Gastrocnemius medialis (tissue), 4 donors: ENCODE results near the gene INPPL1. TPM values are rescaled to one million over a fixed set of nuclear protein-coding genes. Genes with fewer than 3 reads are reported as not detected.

ENCODE experiments used
- ATAC-seq, 2 donors: fragments of 150-250 bp; one replicate each; pipeline ENCODE4 v1.9.1; 2016
- DNase-seq, 2 donors: peaks; one replicate each; pipeline ENCODE4 v3.0.0-alpha.2; 2019
- H3K27ac ChIP-seq, 4 donors: fragments of 200-600 bp; sonication (generic); 1 replicate in 1 of 4; 2 replicates in 3 of 4; pipeline ENCODE4 v1.5.1; 2016 to 2018; ENCODE audit warnings: mild to moderate bottlenecking in 2 of 4, moderate library complexity in 1 of 4
- H3K27me3 ChIP-seq, 3 donors: fragments of 200-600 bp; sonication (generic) in 2 of 3; 1 replicate in 1 of 3; 2 replicates in 2 of 3; pipeline versions ENCODE4 v1.5.1 to v1.6.0; 2016 to 2019; ENCODE audit warnings: mild to moderate bottlenecking in 1 of 3, moderate library complexity in 1 of 3
- H3K36me3 ChIP-seq, 2 donors: fragments of 200-600 bp; sonication (generic) in 1 of 2; one replicate each; pipeline ENCODE4 v1.5.1; 2017 to 2018
- H3K4me1 ChIP-seq, 2 donors: fragments of 200-600 bp; sonication (generic) in 1 of 2; one replicate each; pipeline ENCODE4 v1.5.1; 2016 to 2017; ENCODE audit warnings: mild to moderate bottlenecking in 2 of 2
- H3K4me3 ChIP-seq, 4 donors: fragments of 200-600 bp; sonication (generic) in 3 of 4; 1 replicate in 1 of 4; 2 replicates in 3 of 4; pipeline ENCODE4 v1.5.1; 2016 to 2019; ENCODE audit warnings: mild to moderate bottlenecking in 2 of 4
- H3K9me3 ChIP-seq, 3 donors: fragments of 200-600 bp; sonication (generic) in 2 of 3; 1 replicate in 1 of 3; 2 replicates in 2 of 3; pipeline ENCODE4 v1.5.1; 2016 to 2019
- CTCF ChIP-seq, 5 experiments: fragments of 450-650 bp in 3 of 5; fragments of 200-600 bp in 2 of 5; sonication (generic) in 2 of 5; IDR thresholded peaks in 4 of 5; conservative IDR thresholded peaks in 1 of 5; 1 replicate in 4 of 5; 2 replicates in 1 of 5; pipeline ENCODE4 v1.5.1; 2016 to 2019; ENCODE audit warnings: antibody characterized with exemption in 5 of 5, mild to moderate bottlenecking in 3 of 5, moderate library complexity in 3 of 5
- POLR2A ChIP-seq, 2 donors: fragments of 450-650 bp; IDR thresholded peaks; one replicate each; pipeline ENCODE4 v1.6.1; 2017; ENCODE audit warnings: antibody characterized with exemption in 2 of 2, mild to moderate bottlenecking in 2 of 2, moderate library complexity in 2 of 2
- in situ Hi-C, 4 donors: fragments of 200-750 bp; cut with MboI; loops; one replicate each; pipeline versions ENCODE4 v1.15.0 to v1.8.0; 2017; ENCODE audit warnings: low sequenced_read_pairs in 4 of 4
- intact Hi-C: fragments of 100-400 bp; cut with DNase I; formaldehyde crosslinking; loops from one replicate; pipeline ENCODE4 v1.15.1; 2023; ENCODE audit warnings: low total_unique reads
- total RNA-seq, 4 donors: library from RNA; depleted of rRNA; stranded (reverse); fragments of >200 nt; gene quantifications; one replicate each; pipeline versions ENCODE4 v1.1.0 to v1.2.3, GENCODE V29; 2016

INPPL1 gene
- total RNA-seq, 4 donors from 2014 or later: 75.6 to 112 (median 107) TPM

GRCh38 chr11:72237112-72237931 lies 12.8 kb downstream of the INPPL1 start:
- peaks cover 5 to 12% (median 8%) of the 10 kb centered on the region in 3 donors for H3K27me3 ChIP-seq
- ATAC-seq: no peak

GRCh38 chr11:72238040-72238450 lies 13.5 kb downstream of the INPPL1 start:
- in situ Hi-C loops (loop anchor here in 1 of 4 donors (10.0 kb wide), 1 partner anchor 187 kb away; no protein-coding TSS in a partner anchor), intact Hi-C loops (loop anchor here (5.0 kb wide), 1 partner anchor 174 kb away; no protein-coding TSS in a partner anchor)
- H3K9me3 ChIP-seq: no peaks in the 10 kb centered on the region
- peaks cover 10 to 22% of the 10 kb centered on the region in 2 donors for H3K4me1 ChIP-seq
- DNase-seq: peak in 1 of 2 donors; percentile 27
- no peak for TF ChIP-seq POLR2A (IDR thresholded peaks at IDR 0.05)
- peak in 4 of 5 experiments; percentile 34 to 53 (median 50) for TF ChIP-seq CTCF (IDR thresholded peaks at IDR 0.05 in 4 of 5, conservative IDR thresholded peaks at IDR 0.05 in 1 of 5)
- no peak overlapping the region for H3K4me3 ChIP-seq
- peaks cover 0 to 42% of the 10 kb centered on the region in 2 donors for H3K36me3 ChIP-seq
- H3K27ac ChIP-seq: no peak overlapping the region
- no peak for ATAC-seq
- H3K27me3 ChIP-seq: peaks cover 8 to 17% (median 15%) of the 10 kb centered on the region in 3 donors

More at GRCh38 chr11:72237112-72237931, 12.8 kb downstream of the INPPL1 start:
- no peaks in the 10 kb centered on the region for H3K9me3 ChIP-seq
- H3K36me3 ChIP-seq: peaks cover 0 to 50% of the 10 kb centered on the region in 2 donors
- peaks cover 10 to 22% of the 10 kb centered on the region in 2 donors for H3K4me1 ChIP-seq
- in situ Hi-C loops: loop anchor here in 1 of 4 donors (10.0 kb wide), 1 partner anchor 187 kb away; no protein-coding TSS in a partner anchor
- TF ChIP-seq POLR2A (IDR thresholded peaks at IDR 0.05) (no peak), CTCF (IDR thresholded peaks at IDR 0.05 in 4 of 5, conservative IDR thresholded peaks at IDR 0.05 in 1 of 5) (no peak)
- peak in 1 of 2 donors; percentile 12 for DNase-seq
- no peak overlapping the region for H3K4me3 ChIP-seq
- H3K27ac ChIP-seq: peak overlapping the region in 2 of 4 donors; percentile 15 to 27
- intact Hi-C loops: loop anchor here (5.0 kb wide), 1 partner anchor 175 kb away; no protein-coding TSS in a partner anchor

GRCh38 chr11:72238492-72239312 lies 14.1 kb downstream of the INPPL1 start:
- H3K4me1 ChIP-seq: peaks cover 10 to 22% of the 10 kb centered on the region in 2 donors
- intact Hi-C loops: loop anchor here (5.0 kb wide), 1 partner anchor 174 kb away; no protein-coding TSS in a partner anchor

More at GRCh38 chr11:72238492-72239312, 14.1 kb downstream of the INPPL1 start:
- Histone ChIP-seq H3K27ac (peak overlapping the region; percentile 54 to 74 (median 64)), H3K27me3 (peaks cover 15 to 24% (median 22%) of the 10 kb centered on the region in 3 donors), H3K9me3 (no peaks in the 10 kb centered on the region), H3K36me3 (peaks cover 0 to 36% of the 10 kb centered on the region in 2 donors), H3K4me3 (no peak overlapping the region)
- ATAC-seq (no peak), DNase-seq (peak in 1 of 2 donors; percentile 11)
- in situ Hi-C loops: loop anchor here in 1 of 4 donors (10.0 kb wide), 1 partner anchor 186 kb away; no protein-coding TSS in a partner anchor
- TF ChIP-seq CTCF (IDR thresholded peaks at IDR 0.05 in 4 of 5, conservative IDR thresholded peaks at IDR 0.05 in 1 of 5) (no peak), POLR2A (IDR thresholded peaks at IDR 0.05) (no peak)
